ENCODE data around the gene SSTR3. TPM values are rescaled to one million over a fixed set of nuclear protein-coding genes. Genes with fewer than 3 reads are reported as not detected.

The SSTR3 gene
- total and polyA plus RNA-seq, 10 of the 15 experiments (the other 5 are each of a cell fraction or from before 2014, with no cell fraction given), result 0.03 to 4.5 (median 2.4) TPM

DNA sequence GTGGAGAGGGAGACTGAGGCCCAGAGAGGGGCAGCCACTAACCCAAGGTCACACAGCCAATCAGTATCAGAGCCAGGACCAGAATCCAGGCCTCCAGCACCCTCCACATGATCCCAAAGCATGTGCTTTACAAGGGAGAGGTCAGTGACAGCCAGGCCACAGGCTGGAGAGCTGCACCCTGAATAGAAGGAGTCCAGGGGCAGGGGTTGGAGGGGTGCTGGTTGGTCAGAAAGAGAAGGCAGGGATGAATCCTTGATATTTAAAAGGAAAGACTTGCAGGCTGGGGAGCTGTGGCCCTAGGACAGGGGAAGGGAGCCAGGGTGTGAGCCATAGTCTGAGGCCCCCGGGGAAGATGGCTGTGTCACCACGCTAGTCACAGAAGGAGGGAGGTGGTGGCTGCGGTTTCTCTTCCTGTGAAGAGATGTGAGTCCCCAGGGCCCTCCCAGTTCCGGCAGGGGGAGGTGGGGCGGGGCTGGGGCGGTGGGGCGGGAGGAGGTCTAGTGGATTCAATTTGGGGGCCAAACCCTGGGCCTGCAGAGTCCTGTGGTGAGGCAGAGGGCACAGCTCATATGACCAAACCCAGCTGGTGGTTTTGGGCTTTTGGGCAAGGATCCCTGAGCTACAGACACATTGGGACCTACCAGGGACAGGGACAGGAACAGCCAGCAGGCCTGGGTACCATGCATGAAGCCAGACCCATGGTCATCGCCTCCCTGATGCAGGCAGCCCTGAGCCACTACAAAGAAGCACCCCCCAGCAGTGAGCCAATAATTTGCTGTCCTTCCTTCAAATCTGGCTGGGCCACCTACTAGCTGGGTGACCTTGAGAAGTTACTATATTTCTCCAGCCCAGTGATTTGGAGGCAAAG, 17.8 kb upstream of the SSTR3 start (continued):
- TF ChIP-seq, protein P1, sequence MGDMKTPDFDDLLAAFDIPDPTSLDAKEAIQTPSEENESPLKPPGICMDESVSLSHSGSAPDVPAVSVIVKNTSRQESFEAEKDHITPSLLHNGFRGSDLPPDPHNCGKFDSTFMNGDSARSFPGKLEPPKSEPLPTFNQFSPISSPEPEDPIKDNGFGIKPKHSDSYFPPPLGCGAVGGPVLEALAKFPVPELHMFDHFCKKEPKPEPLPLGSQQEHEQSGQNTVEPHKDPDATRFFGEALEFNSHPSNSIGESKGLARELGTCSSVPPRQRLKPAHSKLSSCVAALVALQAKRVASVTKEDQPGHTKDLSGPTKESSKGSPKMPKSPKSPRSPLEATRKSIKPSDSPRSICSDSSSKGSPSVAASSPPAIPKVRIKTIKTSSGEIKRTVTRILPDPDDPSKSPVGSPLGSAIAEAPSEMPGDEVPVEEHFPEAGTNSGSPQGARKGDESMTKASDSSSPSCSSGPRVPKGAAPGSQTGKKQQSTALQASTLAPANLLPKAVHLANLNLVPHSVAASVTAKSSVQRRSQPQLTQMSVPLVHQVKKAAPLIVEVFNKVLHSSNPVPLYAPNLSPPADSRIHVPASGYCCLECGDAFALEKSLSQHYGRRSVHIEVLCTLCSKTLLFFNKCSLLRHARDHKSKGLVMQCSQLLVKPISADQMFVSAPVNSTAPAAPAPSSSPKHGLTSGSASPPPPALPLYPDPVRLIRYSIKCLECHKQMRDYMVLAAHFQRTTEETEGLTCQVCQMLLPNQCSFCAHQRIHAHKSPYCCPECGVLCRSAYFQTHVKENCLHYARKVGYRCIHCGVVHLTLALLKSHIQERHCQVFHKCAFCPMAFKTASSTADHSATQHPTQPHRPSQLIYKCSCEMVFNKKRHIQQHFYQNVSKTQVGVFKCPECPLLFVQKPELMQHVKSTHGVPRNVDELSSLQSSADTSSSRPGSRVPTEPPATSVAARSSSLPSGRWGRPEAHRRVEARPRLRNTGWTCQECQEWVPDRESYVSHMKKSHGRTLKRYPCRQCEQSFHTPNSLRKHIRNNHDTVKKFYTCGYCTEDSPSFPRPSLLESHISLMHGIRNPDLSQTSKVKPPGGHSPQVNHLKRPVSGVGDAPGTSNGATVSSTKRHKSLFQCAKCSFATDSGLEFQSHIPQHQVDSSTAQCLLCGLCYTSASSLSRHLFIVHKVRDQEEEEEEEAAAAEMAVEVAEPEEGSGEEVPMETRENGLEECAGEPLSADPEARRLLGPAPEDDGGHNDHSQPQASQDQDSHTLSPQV (IDR thresholded peaks at IDR 0.05), result peak; percentile 85
- TF ChIP-seq PAX8 (IDR thresholded peaks at IDR 0.05) (peak; percentile 76; the same call in 1 of the 2 replicates), FOXM1 (IDR thresholded peaks at IDR 0.05; ENCODE audit: low read depth, low read length) (no peak), SRF (IDR thresholded peaks at IDR 0.05; ENCODE audit: low read depth in 2 of 2, low read length in 2 of 2) (no peak), ZBTB40 (IDR thresholded peaks at IDR 0.05; ENCODE audit: borderline replicate concordance) (peak; percentile 26; the same call in 1 of the 2 replicates), MAX (IDR thresholded peaks at IDR 0.05; ENCODE audit: low read depth, low read length) (no peak; the same call in 1 of the 2 replicates), NR2C2 (IDR thresholded peaks at IDR 0.05; ENCODE audit: borderline replicate concordance, control insufficient read depth, insufficient read length, low read depth) (no peak), STAT3 (IDR thresholded peaks at IDR 0.05; ENCODE audit: low read depth, low read length) (no peak), EED (IDR thresholded peaks at IDR 0.05; ENCODE audit: low read depth) (peak; percentile 39; the same call in 1 of the 2 replicates), SMAD5 (IDR thresholded peaks at IDR 0.05; ENCODE audit: low read depth) (no peak), USF2 (IDR thresholded peaks at IDR 0.05; ENCODE audit: borderline replicate concordance, low read depth, low read length) (no peak), SPI1 (IDR thresholded peaks at IDR 0.05; ENCODE audit: borderline replicate concordance, insufficient read depth, low read depth, low read length) (no peak), PML (IDR thresholded peaks at IDR 0.05; ENCODE audit: low read length) (no peak), MTA2 (IDR thresholded peaks at IDR 0.05; ENCODE audit: low read depth) (peak; percentile 19; the same call in 1 of the 2 replicates)
- TF ChIP-seq, protein P2, sequence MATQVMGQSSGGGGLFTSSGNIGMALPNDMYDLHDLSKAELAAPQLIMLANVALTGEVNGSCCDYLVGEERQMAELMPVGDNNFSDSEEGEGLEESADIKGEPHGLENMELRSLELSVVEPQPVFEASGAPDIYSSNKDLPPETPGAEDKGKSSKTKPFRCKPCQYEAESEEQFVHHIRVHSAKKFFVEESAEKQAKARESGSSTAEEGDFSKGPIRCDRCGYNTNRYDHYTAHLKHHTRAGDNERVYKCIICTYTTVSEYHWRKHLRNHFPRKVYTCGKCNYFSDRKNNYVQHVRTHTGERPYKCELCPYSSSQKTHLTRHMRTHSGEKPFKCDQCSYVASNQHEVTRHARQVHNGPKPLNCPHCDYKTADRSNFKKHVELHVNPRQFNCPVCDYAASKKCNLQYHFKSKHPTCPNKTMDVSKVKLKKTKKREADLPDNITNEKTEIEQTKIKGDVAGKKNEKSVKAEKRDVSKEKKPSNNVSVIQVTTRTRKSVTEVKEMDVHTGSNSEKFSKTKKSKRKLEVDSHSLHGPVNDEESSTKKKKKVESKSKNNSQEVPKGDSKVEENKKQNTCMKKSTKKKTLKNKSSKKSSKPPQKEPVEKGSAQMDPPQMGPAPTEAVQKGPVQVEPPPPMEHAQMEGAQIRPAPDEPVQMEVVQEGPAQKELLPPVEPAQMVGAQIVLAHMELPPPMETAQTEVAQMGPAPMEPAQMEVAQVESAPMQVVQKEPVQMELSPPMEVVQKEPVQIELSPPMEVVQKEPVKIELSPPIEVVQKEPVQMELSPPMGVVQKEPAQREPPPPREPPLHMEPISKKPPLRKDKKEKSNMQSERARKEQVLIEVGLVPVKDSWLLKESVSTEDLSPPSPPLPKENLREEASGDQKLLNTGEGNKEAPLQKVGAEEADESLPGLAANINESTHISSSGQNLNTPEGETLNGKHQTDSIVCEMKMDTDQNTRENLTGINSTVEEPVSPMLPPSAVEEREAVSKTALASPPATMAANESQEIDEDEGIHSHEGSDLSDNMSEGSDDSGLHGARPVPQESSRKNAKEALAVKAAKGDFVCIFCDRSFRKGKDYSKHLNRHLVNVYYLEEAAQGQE (IDR thresholded peaks at IDR 0.05; ENCODE audit: low read depth, low read length), result no peak

All from GM12878 (cell line).